GM15510 (cell line): Measurements from ENCODE around the gene PRKCG.

Experiments used
- POLR2A ChIP-seq: IDR thresholded peaks from 3 replicates; pipeline ENCODE4 v1.6.1; 2011; ENCODE audit warnings: borderline replicate concordance; ENCODE audit not compliant: insufficient read length; ENCODE audit errors: extremely low read depth

Gene PRKCG

DNA sequence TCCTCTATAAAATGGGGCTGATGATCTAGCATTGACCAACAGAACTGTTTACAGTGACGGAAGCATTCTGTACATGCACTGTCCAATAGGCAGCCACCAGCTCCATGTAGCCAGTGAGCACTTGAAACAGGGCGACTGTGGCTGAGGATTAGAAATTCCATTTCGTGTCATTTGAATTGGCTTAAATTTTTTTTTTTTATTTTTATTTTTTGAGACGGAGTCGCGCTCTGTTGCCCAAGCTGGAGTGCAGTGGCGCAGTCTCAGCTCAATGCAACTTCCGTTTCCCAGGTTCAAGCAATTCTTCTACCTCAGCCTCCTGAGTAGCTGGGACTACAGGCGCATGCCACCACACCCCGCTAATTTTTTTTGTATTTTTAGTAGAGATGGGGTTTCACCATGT, 3.0 kb downstream of the PRKCG start:
- TF ChIP-seq POLR2A: no peak

GRCh38 chr19:53892301-53892980, 10.4 kb downstream of the PRKCG start:
- TF ChIP-seq POLR2A: no peak

- no peak for TF ChIP-seq POLR2A
These were observed 11.0 kb downstream of the PRKCG start for GRCh38 chr19:53892981-53893325.

- TF ChIP-seq POLR2A: no peak
These were observed 12.7 kb downstream of the PRKCG start for GRCh38 chr19:53894707-53895106.

GRCh38 chr19:53896682-53897081, 14.7 kb downstream of the PRKCG start:
- no peak for TF ChIP-seq POLR2A

- TF ChIP-seq POLR2A: no peak
These were observed 15.5 kb downstream of the PRKCG start for GRCh38 chr19:53897459-53897858.

GRCh38 chr19:53898166-53898565, 16.2 kb downstream of the PRKCG start:
- no peak for TF ChIP-seq POLR2A

DNA sequence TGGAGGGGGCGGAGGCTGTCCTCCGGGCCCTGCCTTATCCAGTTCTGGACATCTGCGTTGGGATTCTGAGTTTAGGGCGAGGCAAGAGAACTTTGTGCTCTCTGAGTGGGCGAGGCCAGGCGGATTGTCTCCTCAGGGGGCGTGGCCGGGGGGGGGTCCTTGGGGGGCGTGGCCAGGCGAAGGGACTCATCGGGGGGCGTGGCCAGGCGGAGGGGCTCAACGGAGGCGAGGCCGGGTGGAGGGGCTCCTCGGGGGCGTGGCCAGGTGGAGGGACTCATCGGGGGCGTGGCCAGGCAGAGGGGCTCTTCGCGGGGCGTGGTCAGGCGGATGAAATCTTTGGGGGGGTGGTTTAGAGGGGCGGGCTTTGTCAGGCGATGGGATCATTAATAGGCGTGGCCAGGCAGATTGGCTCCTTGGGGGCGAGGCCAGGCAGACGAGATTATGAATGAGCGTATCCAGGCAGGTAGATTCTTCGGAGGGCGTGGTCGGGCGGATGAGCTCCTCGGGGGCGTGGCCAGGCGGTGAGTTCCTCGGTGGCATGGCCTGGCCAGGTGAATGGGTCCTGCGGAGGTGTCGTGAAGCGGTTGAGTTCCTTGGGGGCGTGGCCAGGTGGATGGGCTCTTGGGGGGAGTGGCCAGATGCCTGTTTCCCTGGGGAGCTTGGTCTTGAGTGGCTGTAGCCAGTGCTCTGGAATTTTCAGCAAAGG, 16.8 kb downstream of the PRKCG start:
- TF ChIP-seq POLR2A: no peak

DNA sequence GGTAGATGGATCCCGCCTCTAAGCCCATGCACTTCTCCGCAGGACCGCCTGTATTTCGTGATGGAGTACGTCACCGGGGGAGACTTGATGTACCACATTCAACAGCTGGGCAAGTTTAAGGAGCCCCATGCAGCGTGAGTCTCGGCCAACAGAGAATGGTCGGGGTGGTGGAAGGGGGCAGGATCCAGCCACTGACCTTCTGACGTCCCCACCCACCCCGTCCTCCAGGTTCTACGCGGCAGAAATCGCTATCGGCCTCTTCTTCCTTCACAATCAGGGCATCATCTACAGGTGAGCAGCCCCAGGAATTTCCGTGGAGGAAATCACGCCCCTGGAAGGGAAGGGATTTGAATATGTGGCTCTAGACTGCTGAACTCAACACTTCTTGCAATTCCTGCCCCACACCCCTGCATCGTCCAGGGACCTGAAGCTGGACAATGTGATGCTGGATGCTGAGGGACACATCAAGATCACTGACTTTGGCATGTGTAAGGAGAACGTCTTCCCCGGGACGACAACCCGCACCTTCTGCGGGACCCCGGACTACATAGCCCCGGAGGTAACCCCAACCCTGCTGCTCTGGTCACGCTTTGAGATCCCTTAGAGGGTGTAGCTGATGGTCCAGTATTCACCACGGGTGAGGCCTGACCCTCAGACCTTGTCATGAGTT, 18.3 kb downstream of the PRKCG start:
- no peak for TF ChIP-seq POLR2A

GRCh38 chr19:53903055-53903680, 21.2 kb downstream of the PRKCG start:
- TF ChIP-seq POLR2A: no peak

DNA sequence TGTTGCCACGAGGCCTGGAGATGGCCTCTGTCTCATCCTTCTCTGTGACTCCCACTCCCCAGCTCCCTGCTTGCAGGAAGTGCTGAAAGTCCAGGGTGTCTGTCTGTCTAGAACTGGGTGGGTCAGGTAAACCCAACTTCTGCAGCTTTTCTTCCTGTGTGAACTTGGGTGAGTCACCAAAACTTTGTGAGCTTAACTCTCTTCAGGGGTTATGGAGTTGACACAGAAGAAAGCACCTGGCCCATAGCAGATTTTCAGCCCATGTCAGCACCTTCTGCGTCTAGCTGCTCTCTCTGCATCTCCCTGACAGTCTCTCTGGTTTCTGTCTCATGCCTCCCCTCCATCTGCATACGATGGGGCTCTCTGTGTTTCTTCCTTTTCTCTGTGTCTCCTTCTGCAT, 22.9 kb downstream of the PRKCG start:
- no peak for TF ChIP-seq POLR2A

GRCh38 chr19:53905787-53906186, 23.8 kb downstream of the PRKCG start:
- no peak for TF ChIP-seq POLR2A

- no peak for TF ChIP-seq POLR2A
These were observed 24.5 kb downstream of the PRKCG start for GRCh38 chr19:53906211-53907192.

DNA sequence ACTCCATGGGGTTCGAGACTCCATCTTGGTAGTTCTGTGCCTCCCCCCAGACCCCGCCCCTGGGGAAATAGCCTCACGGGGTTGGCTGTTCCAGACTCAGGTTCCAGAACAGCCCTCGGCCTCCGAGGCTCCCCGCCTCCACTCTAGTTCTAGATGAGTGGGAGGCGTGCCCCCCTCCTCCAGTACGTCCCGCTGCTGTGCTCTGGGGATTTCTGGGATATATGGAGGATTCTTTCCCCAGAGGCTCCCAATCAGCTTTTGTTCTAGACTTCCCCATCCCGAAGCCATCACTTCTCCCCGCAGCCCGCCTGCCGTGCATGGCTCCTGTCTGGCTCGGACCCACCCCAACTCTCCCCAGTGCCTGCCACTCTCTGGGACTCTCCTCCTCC, 25.2 kb downstream of the PRKCG start:
- no peak for TF ChIP-seq POLR2A

DNA sequence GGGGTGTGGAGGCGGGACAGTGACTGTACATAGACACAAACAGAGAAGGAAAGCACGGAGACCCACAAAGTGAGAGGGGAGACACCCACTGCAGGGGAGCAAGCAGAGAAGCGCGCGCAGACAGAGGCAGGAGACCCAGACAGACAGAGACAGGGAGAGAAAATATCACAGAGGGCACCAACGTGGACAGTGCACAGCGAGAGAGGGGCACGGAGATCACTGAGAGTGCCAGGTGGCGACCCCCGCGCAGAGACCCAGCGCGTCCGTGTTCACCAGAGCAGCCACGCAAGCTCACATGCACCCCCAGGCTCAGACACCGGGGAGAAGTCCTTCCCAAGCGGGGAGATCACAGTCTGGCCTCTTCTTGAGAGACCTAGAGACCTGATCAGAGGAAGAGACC, 25.7 kb downstream of the PRKCG start:
- TF ChIP-seq POLR2A: no peak
